GM13976 (cell line): Measurements from ENCODE around the gene RPL3.
A peak's percentile ranks its signal among the peaks of the same experiment; 100 is the strongest.

ENCODE experiments used
- DNase-seq: peaks from one replicate; pipeline ENCODE4 v3.0.0; 2012; ENCODE audit warnings: low spot score
- in situ Hi-C: fragments of 300-500 bp; cut with MboI; formaldehyde crosslinking; loops from one replicate; pipeline ENCODE4 v1.12.0; 2022; ENCODE audit warnings: low sequenced_read_pairs, mixed read lengths, inconsistent platforms; ENCODE audit not compliant: unreplicated experiment
- TF ChIP-seq, protein P1 (sequence below): IDR thresholded peaks from 2 replicates; pipeline ENCODE4 v1.5.1; 2012; ENCODE audit warnings: borderline replicate concordance, mild to moderate bottlenecking; ENCODE audit not compliant: insufficient read depth; ENCODE audit errors: extremely low read depth, missing control alignments, control extremely low read depth

The RPL3 gene

DNA sequence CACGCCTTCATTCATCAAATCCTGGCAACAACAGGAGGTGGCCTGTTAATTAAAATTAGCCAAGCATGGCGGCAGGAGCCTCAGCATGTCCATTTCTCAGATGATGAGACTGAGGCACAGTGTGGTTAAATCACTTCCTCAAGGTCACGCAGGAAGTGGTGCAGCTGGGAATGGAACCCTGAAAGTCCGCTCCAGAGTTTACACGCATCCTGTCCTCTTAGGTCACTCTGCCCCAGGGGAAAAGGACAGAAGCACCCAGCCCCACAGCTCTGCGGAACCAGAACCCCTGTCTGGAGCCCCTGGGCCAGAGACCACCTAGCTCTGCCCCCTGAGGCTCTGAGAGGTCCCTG, 19.6 kb downstream of the RPL3 start:
- in situ Hi-C loops, result loop anchor here (25.0 kb wide), 1 partner anchor 288 kb away; the partner anchor contains the start of genes APOBEC3C and APOBEC3D
- peak; percentile 73 for DNase-seq
- TF ChIP-seq, protein P1, sequence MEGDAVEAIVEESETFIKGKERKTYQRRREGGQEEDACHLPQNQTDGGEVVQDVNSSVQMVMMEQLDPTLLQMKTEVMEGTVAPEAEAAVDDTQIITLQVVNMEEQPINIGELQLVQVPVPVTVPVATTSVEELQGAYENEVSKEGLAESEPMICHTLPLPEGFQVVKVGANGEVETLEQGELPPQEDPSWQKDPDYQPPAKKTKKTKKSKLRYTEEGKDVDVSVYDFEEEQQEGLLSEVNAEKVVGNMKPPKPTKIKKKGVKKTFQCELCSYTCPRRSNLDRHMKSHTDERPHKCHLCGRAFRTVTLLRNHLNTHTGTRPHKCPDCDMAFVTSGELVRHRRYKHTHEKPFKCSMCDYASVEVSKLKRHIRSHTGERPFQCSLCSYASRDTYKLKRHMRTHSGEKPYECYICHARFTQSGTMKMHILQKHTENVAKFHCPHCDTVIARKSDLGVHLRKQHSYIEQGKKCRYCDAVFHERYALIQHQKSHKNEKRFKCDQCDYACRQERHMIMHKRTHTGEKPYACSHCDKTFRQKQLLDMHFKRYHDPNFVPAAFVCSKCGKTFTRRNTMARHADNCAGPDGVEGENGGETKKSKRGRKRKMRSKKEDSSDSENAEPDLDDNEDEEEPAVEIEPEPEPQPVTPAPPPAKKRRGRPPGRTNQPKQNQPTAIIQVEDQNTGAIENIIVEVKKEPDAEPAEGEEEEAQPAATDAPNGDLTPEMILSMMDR, result no peak

DNA sequence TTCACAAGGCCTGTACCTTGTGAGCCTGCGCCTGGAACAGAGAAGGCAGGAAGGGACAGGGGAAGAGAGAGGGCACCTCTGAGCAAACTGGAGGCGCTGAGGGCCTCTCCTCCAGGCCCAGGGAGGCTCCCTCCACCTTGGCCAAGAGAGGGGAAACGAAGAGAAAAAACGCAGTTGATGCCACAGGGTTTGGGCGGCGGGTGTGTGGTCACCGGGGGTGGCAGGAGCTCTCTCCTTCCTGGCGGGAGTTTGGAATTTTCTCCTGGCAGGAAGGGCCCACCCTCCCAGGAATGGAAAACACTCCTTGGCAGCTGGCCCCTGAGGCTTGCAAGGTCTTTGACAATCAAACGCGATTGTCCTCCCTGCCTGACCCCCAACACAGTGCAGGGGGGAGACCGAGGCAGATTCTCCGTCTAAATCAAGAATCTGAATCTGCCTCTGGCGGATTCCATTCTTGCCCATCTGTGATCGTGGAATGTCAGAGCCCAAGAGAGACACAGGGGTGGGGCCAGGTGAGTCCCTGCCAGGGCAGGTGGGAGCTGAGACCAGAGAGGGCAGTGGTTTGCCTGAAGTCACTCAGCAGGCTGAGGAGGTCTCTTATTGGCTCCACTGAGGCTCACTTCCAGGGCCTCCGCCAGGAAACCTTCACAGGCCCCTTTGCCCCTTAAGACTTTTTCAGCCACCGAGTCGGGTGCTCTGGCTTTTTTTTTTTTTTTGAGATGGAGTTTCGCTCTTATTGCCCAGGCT, 21.0 kb downstream of the RPL3 start:
- DNase-seq, result no peak
- in situ Hi-C loops, result no loop called here

DNA sequence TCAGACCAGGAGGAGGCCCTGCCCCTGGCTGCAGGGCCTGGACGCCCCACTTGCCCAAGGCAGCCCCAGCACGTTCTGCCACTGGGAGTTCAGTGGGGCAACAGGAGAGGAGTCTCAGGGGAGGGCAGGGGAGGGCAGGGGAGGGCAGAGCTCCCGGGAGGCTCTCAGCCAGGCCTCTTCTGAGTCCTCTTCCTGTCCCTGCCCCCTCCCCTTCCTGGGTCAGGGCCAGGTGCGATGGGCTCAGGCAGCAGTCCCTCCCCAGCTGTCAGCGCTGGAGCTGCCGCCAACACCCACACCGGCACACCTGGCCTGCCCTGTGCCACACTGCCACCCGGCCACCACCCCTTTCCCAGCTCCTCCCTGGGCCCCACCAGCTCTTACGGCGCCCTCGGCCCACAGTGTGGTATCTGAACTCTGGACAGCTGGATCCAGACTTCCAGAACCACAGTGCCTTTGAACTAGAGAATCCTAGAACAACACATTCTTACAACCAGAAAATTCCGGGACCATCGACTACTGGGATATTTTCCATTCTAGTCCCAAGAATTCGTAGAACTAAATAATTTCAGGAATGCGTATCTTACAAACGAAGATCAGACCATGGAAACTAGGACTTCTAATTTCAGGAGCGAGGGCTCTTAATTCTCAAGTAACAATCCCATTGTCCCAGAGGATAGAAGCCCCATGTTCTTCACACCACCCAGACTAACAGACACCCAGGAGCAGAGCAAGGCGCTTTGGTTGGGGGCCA, 21.8 kb downstream of the RPL3 start:
- in situ Hi-C loops, result no loop called here
- TF ChIP-seq, protein P1, result no peak
- no peak for DNase-seq

More for the DNA sequence above, 21.0 kb downstream of the RPL3 start:
- TF ChIP-seq, protein P1, result no peak

DNA sequence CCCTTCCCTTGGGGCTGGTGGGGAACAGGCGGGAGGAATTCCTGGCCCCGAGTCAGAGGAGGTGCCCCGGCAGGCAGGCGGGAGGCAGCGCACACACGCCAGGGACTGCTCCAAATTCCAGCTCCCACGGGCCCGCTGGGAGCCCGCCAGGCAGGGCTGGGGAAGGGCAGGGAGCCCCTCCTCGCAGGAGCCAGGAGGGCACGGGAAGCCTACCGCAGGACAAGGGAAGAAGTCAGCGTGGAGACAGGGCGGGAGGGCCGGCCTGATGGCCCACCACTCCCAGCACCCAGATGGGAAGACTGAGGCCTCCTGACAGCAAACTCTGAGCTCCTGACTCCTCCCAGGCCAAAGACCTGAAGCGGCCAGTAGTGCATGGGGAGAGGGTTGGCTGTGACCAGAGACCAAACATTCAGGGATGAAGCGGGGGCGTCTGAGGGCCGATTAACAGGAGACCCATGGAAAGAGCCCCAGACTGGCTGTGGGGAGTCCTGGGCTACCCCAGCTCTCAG, 22.4 kb downstream of the RPL3 start:
- DNase-seq, result no peak
- TF ChIP-seq, protein P1, result no peak
- in situ Hi-C loops, result no loop called here

DNA sequence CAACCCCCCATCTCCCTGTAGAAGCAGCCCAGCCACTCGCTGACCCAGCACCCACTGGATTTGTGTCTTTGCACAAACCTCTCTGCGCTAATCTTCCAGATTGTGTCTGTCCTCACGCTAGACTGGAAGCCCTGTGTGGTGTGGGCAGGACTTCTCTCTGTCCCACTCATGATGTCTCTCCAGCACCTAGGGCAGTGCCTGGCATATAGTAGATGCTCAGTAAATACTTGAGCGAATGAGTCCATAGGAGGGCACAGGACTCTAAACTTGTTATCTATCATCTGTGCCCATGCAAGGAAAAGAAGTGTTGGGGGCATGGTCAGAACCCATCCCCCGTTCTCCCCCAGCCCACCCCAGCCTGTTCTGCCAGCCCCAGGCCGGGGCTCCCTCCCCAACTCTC, 22.9 kb downstream of the RPL3 start:
- TF ChIP-seq, protein P1, result no peak
- in situ Hi-C loops, result no loop called here
- no peak for DNase-seq

DNA sequence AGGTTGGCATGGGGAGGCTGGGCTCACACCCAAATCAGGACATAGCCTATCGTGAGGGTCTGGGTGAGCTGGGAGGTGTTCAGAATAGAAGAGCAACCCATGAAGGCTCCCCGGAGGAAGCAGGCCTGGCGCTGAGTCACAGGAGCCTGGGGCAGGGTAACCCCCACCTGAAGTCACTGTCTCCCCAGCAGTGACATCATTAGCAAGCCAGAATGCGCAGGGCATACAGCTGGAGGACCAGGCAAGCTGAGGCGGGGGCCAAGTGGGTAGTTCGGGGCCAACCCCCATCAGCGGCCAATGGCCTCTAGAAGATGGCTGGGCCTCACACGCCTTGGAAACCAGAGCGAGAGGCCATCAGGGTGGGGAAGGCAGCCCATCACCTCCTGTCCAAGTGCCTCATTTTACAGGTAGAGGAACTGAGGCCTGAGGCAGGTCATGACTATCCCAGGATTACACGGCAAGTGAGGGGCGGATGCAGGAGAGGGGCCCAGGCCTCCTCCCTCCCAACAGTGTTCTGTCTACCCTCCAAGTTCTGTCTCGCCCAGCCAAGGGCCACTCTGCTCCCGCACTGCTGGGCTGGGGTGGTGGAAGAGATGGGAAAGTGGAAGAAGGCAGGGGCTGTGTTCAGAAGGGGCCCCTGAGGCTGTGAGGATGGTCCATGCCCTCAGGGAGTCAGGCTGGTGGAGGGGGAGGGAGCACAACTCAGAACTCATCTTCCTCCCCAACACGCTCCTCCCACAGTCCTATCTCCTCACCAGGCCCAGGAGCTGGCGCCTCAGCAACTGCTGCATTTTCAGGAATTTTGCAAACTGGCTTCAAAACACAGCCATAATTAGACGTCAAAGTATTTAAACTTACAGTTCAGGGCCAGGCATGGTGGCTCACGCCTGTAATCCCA, 24.6 kb downstream of the RPL3 start:
- in situ Hi-C loops, result no loop called here
- TF ChIP-seq, protein P1, result no peak
- DNase-seq, result no peak
